Ascending aorta (tissue), 2 donors: ENCODE measurements around the gene RPTOR. TPM values are rescaled to one million over a fixed set of nuclear protein-coding genes. Genes with fewer than 3 reads are reported as not detected.

Experiments
- DNase-seq, 2 donors: peaks; one replicate each; pipeline ENCODE4 v3.0.0-alpha.2; 2019; ENCODE audit warnings: low spot score in 2 of 2
- H3K27ac ChIP-seq, 2 donors: fragments of 200-600 bp; sonication (generic); one replicate each; pipeline ENCODE4 v1.5.1; 2016 to 2017; ENCODE audit warnings: mild to moderate bottlenecking in 1 of 2
- H3K27me3 ChIP-seq: fragments of 200-600 bp; sonication (generic); one replicate; pipeline ENCODE4 v1.5.1; 2017
- H3K36me3 ChIP-seq, 2 donors: fragments of 200-600 bp; sonication (generic); one replicate each; pipeline ENCODE4 v1.5.1; 2016
- H3K4me1 ChIP-seq, 2 donors: fragments of 200-600 bp; sonication (generic); one replicate each; pipeline ENCODE4 v1.5.1; 2016 to 2017; ENCODE audit warnings: mild to moderate bottlenecking in 1 of 2
- H3K4me3 ChIP-seq, 2 donors: fragments of 200-600 bp; sonication (generic); one replicate each; pipeline ENCODE4 v1.5.1; 2016 to 2017; ENCODE audit warnings: mild to moderate bottlenecking in 1 of 2
- H3K9me3 ChIP-seq, 2 donors: fragments of 200-600 bp; sonication (generic); one replicate each; pipeline ENCODE4 v1.5.1; 2016
- intact Hi-C: fragments of 100-400 bp; cut with DNase I; formaldehyde crosslinking; loops from one replicate; pipeline ENCODE4 v1.15.1; 2023
- total RNA-seq: library from RNA; depleted of rRNA; stranded (reverse); fragments of >200 nt; gene quantifications from one replicate; pipeline ENCODE4 v1.1.0, GENCODE V29; 2016
- TF ChIP-seq, protein P1 (sequence below), 3 experiments: fragments of 200-600 bp in 2 of 3; fragments of 450-650 bp in 1 of 3; sonication (generic) in 2 of 3; IDR thresholded peaks; one replicate each; pipeline ENCODE4 v1.5.1; 2016 to 2019; ENCODE audit warnings: antibody characterized with exemption in 3 of 3, mild to moderate bottlenecking in 1 of 3, moderate library complexity in 1 of 3

The RPTOR gene
- total RNA-seq, 1 donor from 2014 or later: 36.1 TPM

DNA sequence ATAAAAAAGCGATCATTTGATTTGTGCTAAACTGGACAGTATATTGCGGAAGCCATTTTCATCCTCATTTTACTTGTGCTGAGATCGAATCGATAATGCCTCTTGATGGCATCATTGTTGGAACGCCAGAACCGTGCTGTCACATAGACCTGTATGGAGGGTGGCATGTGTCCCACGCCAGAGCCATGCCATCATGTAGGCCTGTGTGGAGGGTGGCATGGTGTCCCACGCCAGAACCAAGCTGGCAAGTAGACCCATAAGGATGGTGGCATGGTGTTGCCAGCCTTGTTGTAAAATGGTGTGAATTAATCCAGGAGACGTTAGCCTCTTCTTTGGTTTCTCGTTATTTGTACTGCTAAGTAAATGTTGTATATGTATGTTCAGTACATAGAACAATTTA lies 224.3 kb downstream of the RPTOR start:
- H3K36me3 ChIP-seq: no peaks in the 10 kb centered on the region
- peaks cover 0 to 14% of the 10 kb centered on the region in 2 donors for H3K4me1 ChIP-seq
- TF ChIP-seq, protein P1, sequence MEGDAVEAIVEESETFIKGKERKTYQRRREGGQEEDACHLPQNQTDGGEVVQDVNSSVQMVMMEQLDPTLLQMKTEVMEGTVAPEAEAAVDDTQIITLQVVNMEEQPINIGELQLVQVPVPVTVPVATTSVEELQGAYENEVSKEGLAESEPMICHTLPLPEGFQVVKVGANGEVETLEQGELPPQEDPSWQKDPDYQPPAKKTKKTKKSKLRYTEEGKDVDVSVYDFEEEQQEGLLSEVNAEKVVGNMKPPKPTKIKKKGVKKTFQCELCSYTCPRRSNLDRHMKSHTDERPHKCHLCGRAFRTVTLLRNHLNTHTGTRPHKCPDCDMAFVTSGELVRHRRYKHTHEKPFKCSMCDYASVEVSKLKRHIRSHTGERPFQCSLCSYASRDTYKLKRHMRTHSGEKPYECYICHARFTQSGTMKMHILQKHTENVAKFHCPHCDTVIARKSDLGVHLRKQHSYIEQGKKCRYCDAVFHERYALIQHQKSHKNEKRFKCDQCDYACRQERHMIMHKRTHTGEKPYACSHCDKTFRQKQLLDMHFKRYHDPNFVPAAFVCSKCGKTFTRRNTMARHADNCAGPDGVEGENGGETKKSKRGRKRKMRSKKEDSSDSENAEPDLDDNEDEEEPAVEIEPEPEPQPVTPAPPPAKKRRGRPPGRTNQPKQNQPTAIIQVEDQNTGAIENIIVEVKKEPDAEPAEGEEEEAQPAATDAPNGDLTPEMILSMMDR (IDR thresholded peaks at IDR 0.05): no peak
- H3K9me3 ChIP-seq: no peaks in the 10 kb centered on the region
- H3K27ac ChIP-seq: no peak overlapping the region
- intact Hi-C loops: no loop called here
- H3K4me3 ChIP-seq: no peak overlapping the region
- DNase-seq: no peak
- no peaks in the 10 kb centered on the region for H3K27me3 ChIP-seq

DNA sequence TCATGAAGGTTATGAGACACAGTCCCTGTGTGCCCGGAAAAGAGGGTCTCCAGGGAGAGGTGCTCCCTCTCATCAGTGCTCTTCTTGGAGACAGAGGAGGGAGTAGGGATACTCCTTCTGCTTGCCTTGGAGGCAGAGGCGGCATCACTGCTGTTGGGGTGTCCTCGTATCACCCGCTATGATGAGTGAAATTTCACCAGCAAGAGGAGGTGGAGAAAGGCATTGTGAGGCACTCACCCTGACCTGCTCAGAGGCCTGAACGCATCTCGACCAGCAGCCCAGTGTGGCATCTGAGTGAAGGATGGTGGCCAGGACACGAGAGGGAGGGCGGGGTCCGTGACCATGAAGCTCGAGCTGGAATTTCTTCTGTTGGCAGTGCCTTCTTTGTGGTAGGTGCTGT lies 224.9 kb downstream of the RPTOR start:
- H3K4me1 ChIP-seq: peaks cover 0 to 15% of the 10 kb centered on the region in 2 donors
- TF ChIP-seq, protein P1 (IDR thresholded peaks at IDR 0.05): no peak
- peak in 1 of 2 donors; percentile 38 for DNase-seq
- H3K36me3 ChIP-seq: no peaks in the 10 kb centered on the region
- no peaks in the 10 kb centered on the region for H3K27me3 ChIP-seq
- no peak overlapping the region for H3K4me3 ChIP-seq
- H3K9me3 ChIP-seq: no peaks in the 10 kb centered on the region
- H3K27ac ChIP-seq: no peak overlapping the region
- intact Hi-C loops: no loop called here

GRCh38 chr17:80769936-80770625 lies 225.4 kb downstream of the RPTOR start:
- intact Hi-C loops: loop anchor here (5.0 kb wide), 1 partner anchor 62 kb away; no protein-coding TSS in a partner anchor
- Histone ChIP-seq H3K27me3 (no peaks in the 10 kb centered on the region), H3K27ac (no peak overlapping the region), H3K4me1 (peaks cover 0 to 15% of the 10 kb centered on the region in 2 donors), H3K36me3 (no peaks in the 10 kb centered on the region), H3K4me3 (no peak overlapping the region), H3K9me3 (no peaks in the 10 kb centered on the region)
- DNase-seq: peak in 1 of 2 donors; percentile 42
- TF ChIP-seq, protein P1 (IDR thresholded peaks at IDR 0.05): no peak

GRCh38 chr17:80770881-80771611 lies 226.4 kb downstream of the RPTOR start:
- Histone ChIP-seq H3K27ac (no peak overlapping the region), H3K4me1 (peaks cover 0 to 15% of the 10 kb centered on the region in 2 donors), H3K4me3 (no peak overlapping the region), H3K27me3 (no peaks in the 10 kb centered on the region), H3K9me3 (no peaks in the 10 kb centered on the region), H3K36me3 (no peaks in the 10 kb centered on the region)
- peak in 1 of 2 donors; percentile 25 for DNase-seq
- TF ChIP-seq, protein P1 (IDR thresholded peaks at IDR 0.05): no peak
- intact Hi-C loops: loop anchor here (5.0 kb wide), 1 partner anchor 61 kb away; no protein-coding TSS in a partner anchor

DNA sequence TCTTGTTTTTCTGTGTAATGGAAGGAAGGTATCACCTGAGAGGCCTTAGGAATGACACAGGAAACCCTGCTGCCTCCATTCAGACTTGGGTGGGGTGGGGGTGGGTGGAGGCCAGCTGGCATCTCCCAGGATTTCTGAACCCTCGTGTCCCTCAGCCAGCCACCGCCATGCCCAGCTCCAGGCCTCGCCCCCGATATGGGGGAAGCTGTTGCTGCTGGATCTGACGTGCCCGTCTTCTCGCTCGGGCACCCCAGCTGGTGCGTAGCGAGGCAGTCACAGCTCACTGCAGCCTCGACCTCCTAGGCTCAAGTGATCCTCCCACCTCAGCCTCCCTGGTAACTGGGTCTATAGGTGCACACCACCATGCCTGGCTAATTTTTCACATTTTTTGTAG lies 227.0 kb downstream of the RPTOR start:
- H3K36me3 ChIP-seq: no peaks in the 10 kb centered on the region
- TF ChIP-seq, protein P1 (IDR thresholded peaks at IDR 0.05): no peak
- peak in 1 of 2 donors; percentile 37 for DNase-seq
- peaks cover 0 to 15% of the 10 kb centered on the region in 2 donors for H3K4me1 ChIP-seq
- H3K9me3 ChIP-seq: no peaks in the 10 kb centered on the region
- intact Hi-C loops: loop anchor here (5.0 kb wide), 1 partner anchor 61 kb away; no protein-coding TSS in a partner anchor
- H3K27me3 ChIP-seq: no peaks in the 10 kb centered on the region
- no peak overlapping the region for H3K4me3 ChIP-seq
- no peak overlapping the region for H3K27ac ChIP-seq
